Measurements from ENCODE around the gene CCNI2.
A peak's percentile ranks its signal among the peaks of the same experiment; 100 is the strongest.

The CCNI2 gene

GRCh38 chr5:132746954-132747615 lies at the start of gene CCNI2:
Gene CCNI2, plus strand, starts transcription at chr5:132747426. Its CDS starts 70 bp downstream, at chr5:132747496.
- DNase-seq (ENCODE audit: low read depth): no peak

- no peak for DNase-seq (ENCODE audit: low read depth)
Measured at GRCh38 chr5:132704875-132705274, 42.4 kb upstream of the CCNI2 start.

- no peak for DNase-seq (ENCODE audit: low read depth)
Measured at GRCh38 chr5:132708645-132709044, 38.6 kb upstream of the CCNI2 start.

GRCh38 chr5:132714456-132715307 lies 32.5 kb upstream of the CCNI2 start:
- DNase-seq (ENCODE audit: low read depth): no peak

GRCh38 chr5:132718544-132719312 lies 28.5 kb upstream of the CCNI2 start:
- no peak for DNase-seq (ENCODE audit: low read depth)

- no peak for DNase-seq (ENCODE audit: low read depth)
Measured at GRCh38 chr5:132725745-132726144, 21.5 kb upstream of the CCNI2 start.

- DNase-seq (ENCODE audit: low read depth): no peak
Measured at GRCh38 chr5:132729896-132730295, 17.3 kb upstream of the CCNI2 start.

GRCh38 chr5:132733499-132734148 lies 13.6 kb upstream of the CCNI2 start:
- DNase-seq (ENCODE audit: low read depth): no peak

- DNase-seq (ENCODE audit: low read depth): no peak
Measured at GRCh38 chr5:132734687-132735086, 12.5 kb upstream of the CCNI2 start.

- DNase-seq (ENCODE audit: low read depth): peak; percentile 90
Measured at GRCh38 chr5:132736853-132737833, 10.1 kb upstream of the CCNI2 start, which contains the start of gene KIF3A. Gene KIF3A, minus strand, starts transcription at chr5:132737546. Its CDS starts 127 bp downstream, at chr5:132737419.

GRCh38 chr5:132737982-132738681 lies 9.1 kb upstream of the CCNI2 start:
- DNase-seq (ENCODE audit: low read depth): no peak

- no peak for DNase-seq (ENCODE audit: low read depth)
Measured at GRCh38 chr5:132739232-132739631, 8.0 kb upstream of the CCNI2 start.

GRCh38 chr5:132742158-132742557 lies 5.1 kb upstream of the CCNI2 start:
- DNase-seq (ENCODE audit: low read depth): no peak

- no peak for DNase-seq (ENCODE audit: low read depth)
Measured at GRCh38 chr5:132742626-132743025, 4.6 kb upstream of the CCNI2 start.

- DNase-seq (ENCODE audit: low read depth): no peak
Measured at GRCh38 chr5:132744659-132745058, 2.6 kb upstream of the CCNI2 start.

GRCh38 chr5:132746592-132746953 lies 653 bp upstream of the CCNI2 start:
- DNase-seq (ENCODE audit: low read depth): no peak

GRCh38 chr5:132747616-132748440 lies 602 bp downstream of the CCNI2 start:
- DNase-seq (ENCODE audit: low read depth): no peak

- no peak for DNase-seq (ENCODE audit: low read depth)
Measured at GRCh38 chr5:132748522-132749000, 1.3 kb downstream of the CCNI2 start.

- no peak for DNase-seq (ENCODE audit: low read depth)
Measured at GRCh38 chr5:132749506-132749905, 2.3 kb downstream of the CCNI2 start.

All from fibroblast of the conjunctiva (primary cell).